Cardiac muscle cell (in vitro differentiated cells and primary cell): ENCODE measurements around the gene TBC1D19. TPM values are rescaled to one million over a fixed set of nuclear protein-coding genes. Genes with fewer than 3 reads are reported as not detected.

Experiments used
- DNase-seq, 2 donors: peaks; one replicate each; pipeline versions ENCODE4 v3.0.0 to v3.0.0-alpha.2; 2010 to 2017; ENCODE audit warnings: low read depth in 1 of 2, low spot score in 1 of 2
- H3K27ac ChIP-seq: fragments of 200-600 bp; sonication (generic); 2 replicates; pipeline ENCODE4 v1.5.1; 2016
- H3K27me3 ChIP-seq: fragments of 200-600 bp; sonication (generic); 2 replicates; pipeline ENCODE4 v1.6.0; 2016; ENCODE audit warnings: control low read depth
- H3K36me3 ChIP-seq: fragments of 200-600 bp; sonication (generic); 2 replicates; pipeline ENCODE4 v1.5.1; 2016; ENCODE audit warnings: control low read depth
- H3K4me1 ChIP-seq: fragments of 200-600 bp; sonication (generic); 2 replicates; pipeline ENCODE4 v1.8.1; 2017; ENCODE audit warnings: low read depth, mild to moderate bottlenecking, mixed run types
- H3K4me3 ChIP-seq: fragments of 200-600 bp; sonication (generic); 2 replicates; pipeline ENCODE4 v1.5.1; 2016; ENCODE audit warnings: mild to moderate bottlenecking
- H3K9me3 ChIP-seq: fragments of 200-600 bp; sonication (generic); 2 replicates; pipeline ENCODE4 v1.5.1; 2017; ENCODE audit warnings: low read depth, mild to moderate bottlenecking, control low read depth
- polyA plus RNA-seq: library from polyadenylated mRNA; unstranded; fragments of >200 nt; fragmentation: Nextera tagmentation; extraction: Ambion mirVana; gene quantifications from 2 replicates; pipeline ENCODE4 v1.2.1, GENCODE V29; 2016
- total RNA-seq: library from RNA; depleted of rRNA; stranded (reverse); fragments of >200 nt; gene quantifications from 2 replicates; pipeline ENCODE4 v1.2.3, GENCODE V29; 2016
- TF ChIP-seq, protein P1 (sequence below): IDR thresholded peaks from 2 replicates; pipeline ENCODE4 v1.5.1; 2012; ENCODE audit warnings: low read depth, mild to moderate bottlenecking, low read length

The TBC1D19 gene
- total and polyA plus RNA-seq, 2 experiments from 2014 or later = 10.9 to 17.3 TPM

DNA sequence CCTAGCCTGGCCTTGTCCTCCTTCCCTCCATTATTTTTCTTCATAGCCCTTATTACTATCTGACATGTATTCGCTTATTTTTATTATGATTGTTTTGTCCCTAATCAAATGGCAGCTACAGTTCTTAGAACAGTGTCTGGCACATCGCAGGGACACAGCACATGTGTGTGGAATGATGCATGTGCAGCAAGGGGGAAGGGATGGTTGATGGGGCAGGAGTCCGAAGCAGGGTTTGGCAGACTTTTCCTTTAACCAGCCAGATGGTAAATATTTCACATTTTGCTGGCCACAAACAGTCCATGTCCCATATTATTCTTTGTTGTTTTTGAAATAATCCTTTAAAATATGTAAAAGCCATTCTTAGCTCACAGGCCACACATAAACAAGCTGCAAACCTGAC, 148.5 kb downstream of the TBC1D19 start:
- Histone ChIP-seq H3K4me3 (no peak overlapping the region), H3K27ac (no peak overlapping the region), H3K4me1 (peaks cover 11% of the 10 kb centered on the region), H3K9me3 (no peaks in the 10 kb centered on the region), H3K27me3 (no peaks in the 10 kb centered on the region), H3K36me3 (no peaks in the 10 kb centered on the region)
- TF ChIP-seq, protein P1, sequence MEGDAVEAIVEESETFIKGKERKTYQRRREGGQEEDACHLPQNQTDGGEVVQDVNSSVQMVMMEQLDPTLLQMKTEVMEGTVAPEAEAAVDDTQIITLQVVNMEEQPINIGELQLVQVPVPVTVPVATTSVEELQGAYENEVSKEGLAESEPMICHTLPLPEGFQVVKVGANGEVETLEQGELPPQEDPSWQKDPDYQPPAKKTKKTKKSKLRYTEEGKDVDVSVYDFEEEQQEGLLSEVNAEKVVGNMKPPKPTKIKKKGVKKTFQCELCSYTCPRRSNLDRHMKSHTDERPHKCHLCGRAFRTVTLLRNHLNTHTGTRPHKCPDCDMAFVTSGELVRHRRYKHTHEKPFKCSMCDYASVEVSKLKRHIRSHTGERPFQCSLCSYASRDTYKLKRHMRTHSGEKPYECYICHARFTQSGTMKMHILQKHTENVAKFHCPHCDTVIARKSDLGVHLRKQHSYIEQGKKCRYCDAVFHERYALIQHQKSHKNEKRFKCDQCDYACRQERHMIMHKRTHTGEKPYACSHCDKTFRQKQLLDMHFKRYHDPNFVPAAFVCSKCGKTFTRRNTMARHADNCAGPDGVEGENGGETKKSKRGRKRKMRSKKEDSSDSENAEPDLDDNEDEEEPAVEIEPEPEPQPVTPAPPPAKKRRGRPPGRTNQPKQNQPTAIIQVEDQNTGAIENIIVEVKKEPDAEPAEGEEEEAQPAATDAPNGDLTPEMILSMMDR = no peak
- DNase-seq = no peak

DNA sequence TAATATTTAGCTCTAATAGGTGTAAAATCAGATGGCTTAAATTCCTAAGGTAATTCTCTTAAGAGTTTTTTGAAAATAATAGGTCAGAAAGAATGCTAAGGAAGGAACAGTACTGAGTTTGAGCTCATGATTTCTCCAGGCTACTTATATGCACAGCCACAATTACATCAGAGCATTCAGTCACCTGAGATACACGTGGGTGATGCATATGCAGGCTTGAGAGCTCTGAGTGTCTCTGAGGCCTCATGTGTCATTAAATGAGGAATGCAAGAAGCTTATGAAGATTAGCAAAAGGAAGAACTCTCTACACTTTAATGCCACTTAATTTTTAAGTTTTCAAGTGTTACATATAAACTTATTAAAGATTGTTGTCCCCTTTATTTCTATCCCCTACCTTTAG, 152.7 kb downstream of the TBC1D19 start:
- Histone ChIP-seq H3K9me3 (no peaks in the 10 kb centered on the region), H3K27me3 (no peaks in the 10 kb centered on the region), H3K27ac (no peak overlapping the region), H3K4me3 (no peak overlapping the region), H3K4me1 (peaks cover 7% of the 10 kb centered on the region), H3K36me3 (no peaks in the 10 kb centered on the region)
- TF ChIP-seq, protein P1 = no peak
- DNase-seq = no peak

DNA sequence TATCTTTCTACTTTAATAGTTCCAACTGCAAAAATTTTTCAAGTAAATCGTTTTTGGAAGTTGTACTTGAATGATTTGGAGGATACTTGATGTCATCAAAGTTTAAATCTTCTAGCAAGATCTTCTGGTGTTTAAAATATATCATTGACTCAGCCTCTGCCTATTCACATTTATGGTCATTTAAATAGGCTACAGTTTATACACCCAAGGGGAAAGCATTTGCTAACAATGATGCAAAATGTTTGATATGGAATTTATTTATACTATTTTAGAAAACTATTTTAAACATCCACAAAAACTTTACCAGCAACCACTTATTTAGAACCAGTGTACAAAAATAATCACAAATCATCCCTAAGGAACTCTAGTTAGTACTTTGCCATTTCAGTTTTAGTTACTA, 153.5 kb downstream of the TBC1D19 start:
- Histone ChIP-seq H3K27me3 (no peaks in the 10 kb centered on the region), H3K9me3 (no peaks in the 10 kb centered on the region), H3K4me3 (no peak overlapping the region), H3K36me3 (no peaks in the 10 kb centered on the region), H3K27ac (no peak overlapping the region), H3K4me1 (peaks cover 7% of the 10 kb centered on the region)
- TF ChIP-seq, protein P1 = no peak
- no peak for DNase-seq

DNA sequence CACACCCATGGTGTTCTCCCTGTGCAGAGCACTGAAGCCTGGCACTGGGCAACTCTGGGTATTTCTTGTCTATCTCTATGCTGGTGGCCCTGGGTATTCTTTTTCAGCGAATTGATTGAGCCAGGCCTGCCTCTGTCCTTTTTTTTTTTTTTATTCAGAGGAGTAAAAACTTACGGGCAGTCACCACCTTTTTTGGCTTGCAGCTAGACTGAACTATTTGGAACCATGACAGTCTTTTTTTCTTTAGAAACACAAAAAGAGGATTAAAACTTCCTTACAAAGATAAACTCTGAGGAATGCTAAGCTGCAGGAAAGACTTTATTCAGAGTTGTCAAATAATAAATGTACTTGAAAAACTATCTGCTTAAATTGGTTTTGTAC, 157.6 kb downstream of the TBC1D19 start:
- Histone ChIP-seq H3K4me1 (no peaks in the 10 kb centered on the region), H3K4me3 (no peak overlapping the region), H3K36me3 (no peaks in the 10 kb centered on the region), H3K9me3 (no peaks in the 10 kb centered on the region), H3K27ac (no peak overlapping the region), H3K27me3 (no peaks in the 10 kb centered on the region)
- DNase-seq = peak in 1 of 2 donors; percentile 79
- TF ChIP-seq, protein P1 = no peak

DNA sequence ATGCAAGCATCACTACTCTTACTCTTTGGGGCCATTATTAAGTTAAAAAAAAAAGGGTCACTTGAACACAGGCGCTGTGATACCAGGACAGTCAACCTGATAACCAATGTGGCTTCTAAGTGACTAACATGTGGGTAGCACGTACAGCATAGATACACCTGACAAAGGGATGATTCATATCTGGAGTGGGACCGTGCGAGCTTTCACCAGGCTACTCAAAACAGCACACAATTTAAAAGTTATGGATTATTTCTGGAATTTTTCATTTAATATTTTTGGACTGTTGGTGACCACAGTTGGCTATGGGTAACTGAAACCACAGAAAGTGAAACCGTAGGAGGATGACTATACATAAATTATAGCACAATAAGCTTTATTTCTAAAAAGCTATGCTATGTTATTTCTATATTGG, 162.9 kb downstream of the TBC1D19 start:
- peaks cover 6% of the 10 kb centered on the region for H3K4me1 ChIP-seq
- H3K36me3 ChIP-seq = no peaks in the 10 kb centered on the region
- DNase-seq = no peak
- H3K27me3 ChIP-seq = no peaks in the 10 kb centered on the region
- no peak overlapping the region for H3K4me3 ChIP-seq
- no peaks in the 10 kb centered on the region for H3K9me3 ChIP-seq
- no peak overlapping the region for H3K27ac ChIP-seq
- TF ChIP-seq, protein P1 = no peak

DNA sequence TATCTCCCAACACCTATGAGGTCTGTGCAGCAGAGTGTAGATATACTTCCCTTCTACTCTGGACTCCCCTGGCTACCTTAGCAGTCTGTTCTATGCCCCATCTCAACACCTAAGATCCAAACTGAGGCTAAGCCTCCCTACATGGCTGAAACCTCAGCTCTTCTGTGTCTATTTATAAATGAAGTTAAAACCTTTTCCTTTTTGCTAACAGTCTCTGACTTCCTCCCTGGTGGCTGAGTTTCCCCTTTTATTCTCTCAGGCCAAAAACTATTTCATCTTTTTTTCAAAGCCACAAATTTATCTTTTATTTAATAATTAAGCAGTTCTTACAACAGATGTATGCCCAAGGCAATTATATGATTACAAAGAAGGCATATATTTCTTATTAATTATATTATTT, 164.9 kb downstream of the TBC1D19 start:
- Histone ChIP-seq H3K9me3 (no peaks in the 10 kb centered on the region), H3K4me1 (peaks cover 6% of the 10 kb centered on the region), H3K36me3 (no peaks in the 10 kb centered on the region), H3K27ac (no peak overlapping the region), H3K4me3 (no peak overlapping the region), H3K27me3 (no peaks in the 10 kb centered on the region)
- no peak for DNase-seq
- TF ChIP-seq, protein P1 = no peak
